Chondrocyte (in vitro differentiated cells): ENCODE measurements around the gene RILP. TPM values are rescaled to one million over a fixed set of nuclear protein-coding genes. Genes with fewer than 3 reads are reported as not detected.

Experiments used
- DNase-seq: peaks from one replicate; pipeline ENCODE4 v3.0.0; 2021; ENCODE audit warnings: mixed read lengths, low spot score
- H3K27ac Mint-ChIP-seq: one replicate; pipeline ENCODE4 v1.8.0; 2021; ENCODE audit warnings: mild to moderate bottlenecking, moderate library complexity, mixed read lengths; ENCODE audit not compliant: unreplicated experiment
- H3K27me3 Mint-ChIP-seq: 2 replicates; pipeline ENCODE4 v1.8.0; 2021; ENCODE audit warnings: low read depth, mixed read lengths
- H3K36me3 Mint-ChIP-seq: 2 replicates; pipeline ENCODE4 v1.8.0; 2021; ENCODE audit warnings: low read depth, mixed read lengths
- H3K4me1 Mint-ChIP-seq: 2 replicates; pipeline ENCODE4 v1.8.0; 2021; ENCODE audit warnings: low read depth, mild to moderate bottlenecking, mixed read lengths
- H3K4me3 Mint-ChIP-seq: one replicate; pipeline ENCODE4 v1.8.0; 2021; ENCODE audit warnings: mild to moderate bottlenecking, moderate library complexity, mixed read lengths; ENCODE audit not compliant: unreplicated experiment
- H3K9me3 Mint-ChIP-seq: 2 replicates; pipeline ENCODE4 v1.8.0; 2021; ENCODE audit warnings: low read depth, mixed read lengths
- total RNA-seq: library from RNA; stranded (reverse); gene quantifications from 3 replicates; pipeline ENCODE4 v1.2.1, GENCODE V29; 2021
- TF ChIP-seq, protein P1 (sequence below): fragments of 200-600 bp; sonication (generic); IDR thresholded peaks from 2 replicates; pipeline ENCODE4 v1.5.0; 2021; ENCODE audit warnings: antibody characterized with exemption, mild to moderate bottlenecking, moderate library complexity

RILP gene
- total RNA-seq, 1 donor from 2014 or later: 1.8 TPM

DNA sequence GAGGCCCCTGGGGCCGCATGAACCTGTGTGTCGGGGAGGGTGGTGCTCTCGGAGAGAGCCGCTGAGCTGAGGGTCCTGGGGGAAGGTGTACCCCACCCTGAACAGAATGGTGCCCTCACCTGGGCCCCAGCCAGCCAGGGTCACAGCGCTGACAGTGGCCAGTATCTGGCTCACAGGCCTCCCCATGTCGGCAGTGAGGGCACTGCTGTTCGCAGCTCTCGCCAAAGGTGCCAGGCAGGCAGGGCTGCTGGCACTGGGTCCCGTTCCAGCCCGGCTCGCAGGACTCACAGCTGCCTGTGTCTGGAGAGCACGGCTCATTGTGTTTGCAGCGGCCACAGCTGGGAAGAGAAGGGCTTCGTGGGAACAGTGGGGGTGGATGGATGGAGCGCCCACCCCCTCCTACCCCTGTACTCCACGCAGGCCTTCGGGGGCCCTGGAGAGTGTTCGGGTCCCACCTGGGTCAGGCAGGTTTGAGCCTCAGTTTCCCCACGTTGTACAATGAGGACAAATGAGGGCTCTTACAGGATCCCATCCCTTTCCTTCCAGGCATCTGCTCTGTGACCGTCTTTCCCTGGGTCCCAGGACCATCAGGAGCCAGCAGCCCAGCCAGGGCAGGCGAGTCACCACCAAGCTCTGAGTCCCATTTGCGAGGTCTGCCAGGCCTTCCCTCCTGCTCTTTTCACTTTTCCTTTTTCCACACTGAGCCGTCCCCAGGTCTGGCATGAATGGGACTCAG is 9.2 kb downstream of the RILP start:
- Mint-ChIP-seq H3K9me3 (no peaks in the 10 kb centered on the region), H3K36me3 (no peaks in the 10 kb centered on the region), H3K4me3 (no peak overlapping the region), H3K27ac (no peak overlapping the region), H3K27me3 (peaks cover 2% of the 10 kb centered on the region), H3K4me1 (peaks cover 8% of the 10 kb centered on the region)
- DNase-seq: no peak
- TF ChIP-seq, protein P1, sequence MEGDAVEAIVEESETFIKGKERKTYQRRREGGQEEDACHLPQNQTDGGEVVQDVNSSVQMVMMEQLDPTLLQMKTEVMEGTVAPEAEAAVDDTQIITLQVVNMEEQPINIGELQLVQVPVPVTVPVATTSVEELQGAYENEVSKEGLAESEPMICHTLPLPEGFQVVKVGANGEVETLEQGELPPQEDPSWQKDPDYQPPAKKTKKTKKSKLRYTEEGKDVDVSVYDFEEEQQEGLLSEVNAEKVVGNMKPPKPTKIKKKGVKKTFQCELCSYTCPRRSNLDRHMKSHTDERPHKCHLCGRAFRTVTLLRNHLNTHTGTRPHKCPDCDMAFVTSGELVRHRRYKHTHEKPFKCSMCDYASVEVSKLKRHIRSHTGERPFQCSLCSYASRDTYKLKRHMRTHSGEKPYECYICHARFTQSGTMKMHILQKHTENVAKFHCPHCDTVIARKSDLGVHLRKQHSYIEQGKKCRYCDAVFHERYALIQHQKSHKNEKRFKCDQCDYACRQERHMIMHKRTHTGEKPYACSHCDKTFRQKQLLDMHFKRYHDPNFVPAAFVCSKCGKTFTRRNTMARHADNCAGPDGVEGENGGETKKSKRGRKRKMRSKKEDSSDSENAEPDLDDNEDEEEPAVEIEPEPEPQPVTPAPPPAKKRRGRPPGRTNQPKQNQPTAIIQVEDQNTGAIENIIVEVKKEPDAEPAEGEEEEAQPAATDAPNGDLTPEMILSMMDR: no peak

DNA sequence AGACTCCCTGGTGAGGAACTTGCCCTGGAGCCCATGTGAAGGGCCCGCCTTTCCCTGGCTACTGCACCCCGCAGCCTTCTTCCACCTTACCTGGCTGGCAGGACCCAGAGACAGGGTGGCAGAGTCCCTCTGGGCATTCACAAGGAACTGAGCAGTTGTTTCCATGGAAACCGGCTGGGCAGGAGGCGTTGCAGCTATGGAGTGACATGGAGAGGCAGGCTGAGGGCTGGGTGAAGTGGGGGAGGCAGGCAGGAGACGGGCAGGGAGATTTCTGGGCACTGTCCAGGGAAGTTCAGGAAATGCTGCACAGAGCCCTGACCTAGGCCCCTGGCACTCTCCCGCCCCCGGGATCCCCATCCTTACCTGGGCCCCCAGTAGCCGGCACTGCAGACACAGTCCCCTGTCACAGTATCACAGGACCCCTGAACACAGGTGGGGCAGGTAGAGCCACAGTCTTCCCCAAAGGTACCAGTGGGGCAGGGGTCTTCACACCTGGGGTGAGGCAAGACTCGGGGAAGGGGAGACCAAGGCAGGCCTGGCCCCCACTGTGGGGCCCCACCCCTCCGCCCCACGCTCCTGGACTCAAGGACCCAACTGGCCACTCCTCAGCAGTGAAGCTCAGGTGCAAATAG is 10.0 kb downstream of the RILP start:
- Mint-ChIP-seq H3K27ac (no peak overlapping the region), H3K9me3 (no peaks in the 10 kb centered on the region), H3K27me3 (peaks cover 2% of the 10 kb centered on the region), H3K4me3 (no peak overlapping the region), H3K36me3 (no peaks in the 10 kb centered on the region), H3K4me1 (peaks cover 8% of the 10 kb centered on the region)
- no peak for DNase-seq
- TF ChIP-seq, protein P1: no peak

DNA sequence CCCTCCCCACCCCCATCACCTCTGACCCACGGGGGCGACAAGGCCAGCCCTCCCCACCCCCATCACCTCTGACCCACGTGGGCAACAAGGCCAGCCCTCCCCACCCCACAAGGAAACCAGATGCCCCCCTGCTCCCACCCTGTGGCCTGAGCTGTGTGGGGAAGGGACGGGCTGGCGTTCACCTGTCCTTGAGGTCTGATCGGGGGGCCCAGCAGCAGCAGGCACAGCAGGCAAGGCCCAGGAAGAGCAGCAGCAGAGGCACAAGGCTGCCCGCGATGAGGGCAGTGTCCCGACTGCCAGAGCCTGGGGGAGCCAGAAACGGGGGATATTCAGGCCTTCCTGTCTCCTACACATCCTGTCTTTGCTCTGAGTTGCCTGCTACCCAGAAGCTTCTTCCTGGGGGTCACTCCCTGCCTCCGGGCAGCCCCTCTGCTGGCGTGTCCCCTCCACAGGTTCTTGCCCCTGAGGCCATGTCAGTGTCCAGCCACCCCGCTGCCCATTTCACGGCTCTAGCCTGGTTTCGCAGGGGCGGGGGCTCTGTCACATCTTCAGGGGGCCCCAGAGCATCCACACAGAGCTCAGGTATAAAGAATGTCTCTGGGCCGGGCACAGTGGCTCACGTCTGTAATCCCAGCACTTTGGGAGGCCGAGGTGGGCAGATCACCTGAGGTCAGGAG is 10.9 kb downstream of the RILP start:
- H3K27ac Mint-ChIP-seq: no peak overlapping the region
- H3K27me3 Mint-ChIP-seq: no peaks in the 10 kb centered on the region

DNA sequence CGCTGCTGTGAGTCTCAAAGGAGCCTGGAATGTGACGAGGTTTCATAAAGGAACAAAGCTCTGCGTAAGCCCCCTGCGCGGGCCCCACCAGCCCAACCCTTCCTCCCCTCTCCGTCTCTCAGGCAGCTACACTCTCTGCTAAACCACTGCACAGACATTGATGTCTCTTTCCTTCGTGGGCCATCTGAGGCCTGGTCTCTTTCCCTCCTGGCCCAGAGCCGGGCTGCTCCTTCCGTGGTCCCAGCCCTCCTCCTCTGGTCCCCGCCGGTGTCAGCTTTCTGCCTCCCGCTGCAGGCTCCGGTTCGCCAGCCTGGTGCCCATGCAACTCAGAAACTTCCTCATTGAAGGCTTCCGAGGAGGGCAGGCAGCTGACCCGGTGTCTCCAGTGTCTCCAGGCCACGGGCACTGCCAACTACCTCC is 11.5 kb downstream of the RILP start:
- Mint-ChIP-seq H3K36me3 (no peaks in the 10 kb centered on the region), H3K27ac (no peak overlapping the region), H3K9me3 (no peaks in the 10 kb centered on the region), H3K27me3 (no peaks in the 10 kb centered on the region), H3K4me1 (no peaks in the 10 kb centered on the region), H3K4me3 (no peak overlapping the region)
- DNase-seq: no peak
- TF ChIP-seq, protein P1: no peak

More for the DNA sequence above, 10.9 kb downstream of the RILP start:
- H3K4me3 Mint-ChIP-seq: no peak overlapping the region
- H3K36me3 Mint-ChIP-seq: no peaks in the 10 kb centered on the region
- no peak for DNase-seq
- H3K9me3 Mint-ChIP-seq: no peaks in the 10 kb centered on the region
- TF ChIP-seq, protein P1: no peak
- H3K4me1 Mint-ChIP-seq: no peaks in the 10 kb centered on the region

DNA sequence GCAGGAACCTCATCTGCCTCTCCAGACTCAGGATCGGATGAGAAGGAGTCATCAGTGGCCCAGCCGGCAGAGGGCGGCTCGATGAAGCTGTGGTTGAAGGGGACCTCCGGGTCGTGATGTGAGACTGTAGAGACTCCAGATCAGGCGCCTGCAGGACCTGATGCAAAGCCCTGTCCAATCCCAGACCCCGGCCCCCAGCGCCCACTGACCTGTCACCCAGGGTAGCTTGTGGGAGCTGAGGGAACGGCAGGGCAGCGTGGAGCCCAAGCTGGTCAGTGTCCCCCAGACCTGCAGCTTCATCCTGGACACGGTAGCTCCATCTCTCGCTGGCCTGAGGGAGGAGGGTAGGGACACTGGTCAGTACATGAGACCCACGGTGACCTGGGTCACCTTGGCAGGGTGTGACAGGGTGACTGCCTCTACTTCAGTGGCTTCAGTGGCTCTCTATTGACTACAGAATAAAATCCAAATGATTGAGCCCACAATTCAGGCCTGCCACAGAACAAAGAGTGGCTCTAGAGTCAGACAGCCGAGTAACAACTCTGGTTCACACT is 12.9 kb downstream of the RILP start:
- H3K4me1 Mint-ChIP-seq: no peaks in the 10 kb centered on the region
- H3K4me3 Mint-ChIP-seq: no peak overlapping the region
- H3K27ac Mint-ChIP-seq: no peak overlapping the region
- no peaks in the 10 kb centered on the region for H3K36me3 Mint-ChIP-seq
- DNase-seq: no peak
- no peaks in the 10 kb centered on the region for H3K9me3 Mint-ChIP-seq
- TF ChIP-seq, protein P1: no peak
- peaks cover under 1% of the 10 kb centered on the region for H3K27me3 Mint-ChIP-seq
